Upper lobe of left lung (tissue), 6 donors: ENCODE results near the gene PCSK6. TPM values are rescaled to one million over a fixed set of nuclear protein-coding genes. Genes with fewer than 3 reads are reported as not detected.
A peak's percentile ranks its signal among the peaks of the same experiment; 100 is the strongest.

ENCODE experiments used
- ATAC-seq, 2 donors: fragments of 200-7000 bp; cut with Tn5 transposase; one replicate each; pipeline ENCODE4 v1.9.1; 2022; ENCODE audit warnings: mild to moderate bottlenecking in 2 of 2, moderate library complexity in 2 of 2; ENCODE audit not compliant: low FRiP score in 2 of 2
- DNase-seq, 2 donors: peaks; one replicate each; pipeline ENCODE4 v3.0.0-alpha.2; 2019 to 2020
- H3K27ac ChIP-seq, 4 donors: fragments of 200-600 bp; sonication (generic); one replicate each; pipeline ENCODE4 v1.5.1; 2016 to 2019
- H3K27me3 ChIP-seq, 4 donors: fragments of 200-600 bp; sonication (generic); one replicate each; pipeline ENCODE4 v1.5.1; 2017 to 2019
- H3K36me3 ChIP-seq, 4 donors: fragments of 200-600 bp; sonication (generic); one replicate each; pipeline ENCODE4 v1.5.1; 2016 to 2019
- H3K4me1 ChIP-seq, 4 donors: fragments of 200-600 bp; sonication (generic); one replicate each; pipeline ENCODE4 v1.5.1; 2018 to 2019
- H3K4me3 ChIP-seq, 4 donors: fragments of 200-600 bp; sonication (generic); one replicate each; pipeline ENCODE4 v1.5.1; 2017 to 2019; ENCODE audit warnings: mild to moderate bottlenecking in 2 of 4, moderate library complexity in 1 of 4
- H3K9me3 ChIP-seq, 4 donors: fragments of 200-600 bp; sonication (generic); one replicate each; pipeline ENCODE4 v1.5.1; 2018 to 2019
- CTCF ChIP-seq, 6 experiments: fragments of 450-650 bp in 4 of 6; fragments of 200-600 bp in 2 of 6; sonication (generic) in 2 of 6; IDR thresholded peaks; one replicate each; pipeline ENCODE4 v1.5.1; 2016 to 2019; ENCODE audit warnings: antibody characterized with exemption in 6 of 6
- EP300 ChIP-seq, 4 donors: sonication (generic); formaldehyde crosslinking; IDR thresholded peaks; one replicate each; pipeline ENCODE4 v1.5.1; 2017; ENCODE audit warnings: antibody characterized with exemption in 4 of 4, control low read depth in 2 of 4
- POLR2A ChIP-seq, 4 donors: fragments of 450-650 bp; IDR thresholded peaks; one replicate each; pipeline ENCODE4 v1.5.1; 2016 to 2017; ENCODE audit warnings: antibody characterized with exemption in 4 of 4, mild to moderate bottlenecking in 2 of 4
- POLR2AphosphoS5 ChIP-seq, 2 donors: sonication (generic); formaldehyde crosslinking; IDR thresholded peaks; one replicate each; pipeline ENCODE4 v1.5.1; 2017; ENCODE audit warnings: antibody characterized with exemption in 2 of 2
- WGBS, 2 donors: methylation state at CpG; one replicate each; pipeline ENCODE4 v1.1.5; 2017 to 2018; 5-methylcytosine and 5-hydroxymethylcytosine counted together
- total RNA-seq, 6 donors: library from RNA; depleted of rRNA in 4 of 6; stranded (reverse); fragments of >200 nt in 4 of 6; gene quantifications; one replicate each; pipeline versions ENCODE4 v1.1.0 to v1.2.1, GENCODE V29; 2016 to 2021
- donor health status: DM: no; HTN: no; CAD: no; lungs with moderate emphysema.
- donor health status: DM: no; HTN: yes; CAD: no; lungs with severe emphysema.

PCSK6 gene
- total RNA-seq, 6 donors from 2014 or later = 3.1 to 24.4 (median 5.5) TPM

DNA sequence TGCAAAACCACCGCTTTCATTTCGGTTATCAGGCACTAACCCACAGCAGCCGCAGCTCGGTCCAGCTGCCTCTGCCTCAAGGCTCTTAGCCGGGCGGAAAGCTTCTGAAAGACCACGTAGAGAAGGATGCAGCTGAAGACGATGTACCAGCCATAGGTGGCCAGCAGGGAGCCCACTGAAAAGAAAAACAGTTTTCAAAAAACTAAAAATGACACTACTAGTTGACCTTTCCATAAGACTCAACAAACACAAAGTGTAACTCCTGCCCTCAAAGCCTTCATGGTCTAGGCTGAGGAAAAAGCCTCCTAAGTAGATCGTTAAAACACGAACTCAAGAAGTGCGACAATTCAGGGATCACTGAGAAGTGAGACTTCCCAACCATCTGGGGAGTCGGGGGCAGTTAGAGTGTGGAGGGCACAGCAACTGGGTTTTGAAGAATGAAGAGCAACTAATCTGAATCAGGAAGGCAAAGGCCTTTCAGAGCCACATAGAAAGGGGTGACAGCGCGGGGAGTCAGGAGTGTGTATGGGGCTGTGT lies 212.9 kb downstream of the PCSK6 start:
- peak overlapping the region; percentile 69 to 93 (median 82) for H3K4me3 ChIP-seq
- H3K4me1 ChIP-seq = peaks cover 16 to 24% (median 18%) of the 10 kb centered on the region in 4 donors
- DNase-seq (no peak), ATAC-seq (peak in 1 of 2 donors; percentile 21)
- H3K9me3 ChIP-seq = no peaks in the 10 kb centered on the region
- 11 to 14% methylated on average over 13 to 14 of the region's 14 CpGs for WGBS, 2 donors
- peak overlapping the region; percentile 86 to 96 (median 92) for H3K27ac ChIP-seq
- peaks cover 34 to 69% (median 46%) of the 10 kb centered on the region in 4 donors for H3K36me3 ChIP-seq
- no peaks in the 10 kb centered on the region for H3K27me3 ChIP-seq
- TF ChIP-seq EP300 (IDR thresholded peaks at IDR 0.05) (no peak), POLR2AphosphoS5 (IDR thresholded peaks at IDR 0.05) (no peak), POLR2A (IDR thresholded peaks at IDR 0.05) (no peak), CTCF (IDR thresholded peaks at IDR 0.05) (peak in 4 of 6 experiments; percentile 8 to 40 (median 30))

- H3K9me3 ChIP-seq = no peaks in the 10 kb centered on the region
- no peak for DNase-seq
- no peak overlapping the region for H3K27ac ChIP-seq
- H3K36me3 ChIP-seq = peaks cover 43 to 69% (median 51%) of the 10 kb centered on the region in 4 donors
- H3K4me1 ChIP-seq = peaks cover 16 to 24% (median 18%) of the 10 kb centered on the region in 4 donors
- no peak overlapping the region for H3K4me3 ChIP-seq
- 81 to 92% methylated on average over 5 of the region's 5 CpGs for WGBS, 2 donors
- no peak for ATAC-seq
- no peak for TF ChIP-seq POLR2A (IDR thresholded peaks at IDR 0.05)
- no peak for TF ChIP-seq EP300 (IDR thresholded peaks at IDR 0.05)
- no peak for TF ChIP-seq CTCF (IDR thresholded peaks at IDR 0.05)
- no peak for TF ChIP-seq POLR2AphosphoS5 (IDR thresholded peaks at IDR 0.05)
- no peaks in the 10 kb centered on the region for H3K27me3 ChIP-seq
These were observed 214.5 kb downstream of the PCSK6 start for GRCh38 chr15:101275018-101275417.

- Histone ChIP-seq H3K27ac (no peak overlapping the region), H3K4me3 (no peak overlapping the region), H3K36me3 (peaks cover 43 to 70% (median 52%) of the 10 kb centered on the region in 4 donors), H3K9me3 (no peaks in the 10 kb centered on the region), H3K4me1 (peaks cover 16 to 24% (median 18%) of the 10 kb centered on the region in 4 donors), H3K27me3 (no peaks in the 10 kb centered on the region)
- no peak for DNase-seq
- 79 to 89% methylated on average over 5 of the region's 5 CpGs for WGBS, 2 donors
- ATAC-seq = no peak
- no peak for TF ChIP-seq POLR2A (IDR thresholded peaks at IDR 0.05)
- no peak for TF ChIP-seq CTCF (IDR thresholded peaks at IDR 0.05)
- no peak for TF ChIP-seq EP300 (IDR thresholded peaks at IDR 0.05)
- no peak for TF ChIP-seq POLR2AphosphoS5 (IDR thresholded peaks at IDR 0.05)
These were observed 216.0 kb downstream of the PCSK6 start for GRCh38 chr15:101273534-101273933.

- Histone ChIP-seq H3K27ac (no peak overlapping the region), H3K36me3 (peaks cover 43 to 70% (median 52%) of the 10 kb centered on the region in 4 donors), H3K4me3 (no peak overlapping the region), H3K27me3 (no peaks in the 10 kb centered on the region), H3K4me1 (peaks cover 11 to 18% (median 14%) of the 10 kb centered on the region in 4 donors), H3K9me3 (no peaks in the 10 kb centered on the region)
- DNase-seq (no peak), ATAC-seq (no peak)
- WGBS, 2 donors = 95 to 97% methylated on average over 9 of the region's 9 CpGs
- TF ChIP-seq POLR2AphosphoS5 (IDR thresholded peaks at IDR 0.05) (no peak), POLR2A (IDR thresholded peaks at IDR 0.05) (no peak), EP300 (IDR thresholded peaks at IDR 0.05) (no peak), CTCF (IDR thresholded peaks at IDR 0.05) (no peak)
These were observed 216.9 kb downstream of the PCSK6 start for GRCh38 chr15:101272584-101272983.
